GM13976 (cell line): ENCODE data around the gene ZBTB45.

Experiments
- DNase-seq: peaks from one replicate; pipeline ENCODE4 v3.0.0; 2012; ENCODE audit warnings: low spot score
- in situ Hi-C: fragments of 300-500 bp; cut with MboI; formaldehyde crosslinking; loops from one replicate; pipeline ENCODE4 v1.12.0; 2022; ENCODE audit warnings: low sequenced_read_pairs, mixed read lengths, inconsistent platforms; ENCODE audit not compliant: unreplicated experiment
- TF ChIP-seq, protein P1 (sequence below): IDR thresholded peaks from 2 replicates; pipeline ENCODE4 v1.5.1; 2012; ENCODE audit warnings: borderline replicate concordance, mild to moderate bottlenecking; ENCODE audit not compliant: insufficient read depth; ENCODE audit errors: extremely low read depth, missing control alignments, control extremely low read depth

ZBTB45 gene

DNA sequence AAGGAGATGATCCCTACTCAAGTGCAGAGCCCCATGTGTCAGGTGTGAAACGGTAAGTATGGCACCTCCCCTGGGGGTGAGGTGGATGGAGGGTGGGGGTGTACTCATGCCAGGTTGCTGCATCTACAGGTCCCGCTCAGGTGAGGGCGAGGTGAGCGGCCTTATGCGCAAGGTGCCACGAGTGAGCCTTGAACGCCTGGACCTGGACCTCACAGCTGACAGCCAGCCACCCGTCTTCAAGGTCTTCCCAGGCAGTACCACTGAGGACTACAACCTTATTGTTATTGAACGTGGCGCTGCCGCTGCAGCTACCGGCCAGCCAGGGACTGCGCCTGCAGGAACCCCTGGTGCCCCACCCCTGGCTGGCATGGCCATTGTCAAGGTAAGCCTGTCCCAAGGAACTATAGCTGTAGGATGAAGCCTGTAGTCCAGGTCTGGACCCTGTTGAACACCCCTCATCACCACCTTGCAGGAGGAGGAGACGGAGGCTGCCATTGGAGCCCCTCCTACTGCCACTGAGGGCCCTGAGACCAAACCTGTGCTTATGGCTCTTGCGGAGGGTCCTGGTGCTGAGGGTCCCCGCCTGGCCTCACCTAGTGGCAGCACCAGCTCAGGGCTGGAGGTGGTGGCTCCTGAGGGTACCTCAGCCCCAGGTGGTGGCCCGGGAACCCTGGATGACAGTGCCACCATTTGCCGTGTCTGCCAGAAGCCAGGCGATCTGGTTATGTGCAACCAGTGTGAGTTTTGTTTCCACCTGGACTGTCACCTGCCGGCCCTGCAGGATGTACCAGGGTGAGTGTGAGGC, 29.5 kb upstream of the ZBTB45 start:
- DNase-seq, result no peak
- in situ Hi-C loops, result no loop called here
- TF ChIP-seq, protein P1, sequence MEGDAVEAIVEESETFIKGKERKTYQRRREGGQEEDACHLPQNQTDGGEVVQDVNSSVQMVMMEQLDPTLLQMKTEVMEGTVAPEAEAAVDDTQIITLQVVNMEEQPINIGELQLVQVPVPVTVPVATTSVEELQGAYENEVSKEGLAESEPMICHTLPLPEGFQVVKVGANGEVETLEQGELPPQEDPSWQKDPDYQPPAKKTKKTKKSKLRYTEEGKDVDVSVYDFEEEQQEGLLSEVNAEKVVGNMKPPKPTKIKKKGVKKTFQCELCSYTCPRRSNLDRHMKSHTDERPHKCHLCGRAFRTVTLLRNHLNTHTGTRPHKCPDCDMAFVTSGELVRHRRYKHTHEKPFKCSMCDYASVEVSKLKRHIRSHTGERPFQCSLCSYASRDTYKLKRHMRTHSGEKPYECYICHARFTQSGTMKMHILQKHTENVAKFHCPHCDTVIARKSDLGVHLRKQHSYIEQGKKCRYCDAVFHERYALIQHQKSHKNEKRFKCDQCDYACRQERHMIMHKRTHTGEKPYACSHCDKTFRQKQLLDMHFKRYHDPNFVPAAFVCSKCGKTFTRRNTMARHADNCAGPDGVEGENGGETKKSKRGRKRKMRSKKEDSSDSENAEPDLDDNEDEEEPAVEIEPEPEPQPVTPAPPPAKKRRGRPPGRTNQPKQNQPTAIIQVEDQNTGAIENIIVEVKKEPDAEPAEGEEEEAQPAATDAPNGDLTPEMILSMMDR, result no peak

- TF ChIP-seq, protein P1, result no peak
- in situ Hi-C loops, result no loop called here
- DNase-seq, result no peak
These were observed 28.0 kb upstream of the ZBTB45 start for GRCh38 chr19:58547323-58548312.

- TF ChIP-seq, protein P1, result no peak
- in situ Hi-C loops, result no loop called here
These were observed 26.5 kb upstream of the ZBTB45 start for GRCh38 chr19:58546019-58546530.

DNA sequence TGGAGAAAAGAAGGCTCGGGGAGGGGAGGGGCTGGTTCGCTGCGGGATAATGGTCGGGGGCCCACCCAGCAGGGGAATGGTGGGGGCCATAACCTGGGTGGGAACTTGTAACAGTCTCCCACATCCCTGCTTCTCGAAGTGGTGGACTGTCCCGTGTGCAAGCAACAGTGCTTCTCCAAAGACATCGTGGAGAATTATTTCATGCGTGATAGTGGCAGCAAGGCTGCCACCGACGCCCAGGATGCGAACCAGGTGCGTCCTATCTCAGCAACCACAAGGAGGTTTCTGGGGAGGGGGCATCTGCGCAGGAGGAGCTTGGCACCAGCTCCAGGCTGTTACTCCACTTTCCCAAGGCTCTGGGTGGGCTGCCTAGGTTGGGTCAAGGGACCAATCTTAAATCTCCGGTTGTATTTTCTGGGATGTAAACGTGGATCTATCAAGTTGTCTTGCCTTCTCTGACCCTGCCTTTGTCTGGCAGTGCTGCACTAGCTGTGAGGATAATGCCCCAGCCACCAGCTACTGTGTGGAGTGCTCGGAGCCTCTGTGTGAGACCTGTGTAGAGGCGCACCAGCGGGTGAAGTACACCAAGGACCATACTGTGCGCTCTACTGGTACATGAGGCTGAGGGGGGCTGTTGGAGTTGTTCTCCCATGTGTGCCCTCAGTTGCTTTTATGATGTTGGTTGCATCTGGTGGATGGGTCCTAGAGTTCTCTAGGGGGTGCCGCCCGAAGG, 25.8 kb upstream of the ZBTB45 start:
- TF ChIP-seq, protein P1, result no peak
- in situ Hi-C loops, result no loop called here
- no peak for DNase-seq

More at GRCh38 chr19:58546019-58546530, 26.5 kb upstream of the ZBTB45 start:
- no peak for DNase-seq

- TF ChIP-seq, protein P1, result peak; percentile 8
These were observed 25.1 kb upstream of the ZBTB45 start for GRCh38 chr19:58544591-58545285.

More at GRCh38 chr19:58544591-58545285, 25.1 kb upstream of the ZBTB45 start:
- peak; percentile 93 for DNase-seq
- in situ Hi-C loops, result no loop called here
